Neuron (in vitro differentiated cells): ENCODE results near the gene MED13L.

ENCODE experiments used
- H2AFZ ChIP-seq: one replicate; pipeline ENCODE4 v1.6.1; 2013; ENCODE audit warnings: low read depth, mild to moderate bottlenecking, inconsistent platforms, low read length, moderate library complexity
- H3K27me3 ChIP-seq: one replicate; pipeline ENCODE4 v1.6.1; 2013; ENCODE audit warnings: low read length; ENCODE audit not compliant: insufficient read depth
- H3K36me3 ChIP-seq: one replicate; pipeline ENCODE4 v1.6.1; 2013; ENCODE audit warnings: low read length; ENCODE audit not compliant: insufficient read depth
- H3K4me1 ChIP-seq: one replicate; pipeline ENCODE4 v1.6.1; 2013; ENCODE audit warnings: low read length; ENCODE audit not compliant: insufficient read depth
- H3K4me3 ChIP-seq: 2 replicates; pipeline ENCODE4 v1.5.1; 2013; ENCODE audit warnings: mild to moderate bottlenecking, low read length, moderate library complexity
- H3K9me3 ChIP-seq: one replicate; pipeline ENCODE4 v1.6.1; 2013; ENCODE audit warnings: low read length

The MED13L gene

GRCh38 chr12:116202940-116203339 is 74.6 kb downstream of the MED13L start:
- H3K36me3 ChIP-seq: no peaks in the 10 kb centered on the region
- H3K27me3 ChIP-seq: no peaks in the 10 kb centered on the region

GRCh38 chr12:116202433-116202832 is 75.1 kb downstream of the MED13L start:
- no peak overlapping the region for H3K4me3 ChIP-seq
- no peak overlapping the region for H2AFZ ChIP-seq
- H3K4me1 ChIP-seq: peaks cover 25% of the 10 kb centered on the region
- H3K36me3 ChIP-seq: no peaks in the 10 kb centered on the region
- H3K9me3 ChIP-seq: no peaks in the 10 kb centered on the region
- no peaks in the 10 kb centered on the region for H3K27me3 ChIP-seq

More at GRCh38 chr12:116202940-116203339, 74.6 kb downstream of the MED13L start:
- no peak overlapping the region for H3K4me3 ChIP-seq
- no peak overlapping the region for H2AFZ ChIP-seq
- H3K4me1 ChIP-seq: peaks cover 25% of the 10 kb centered on the region
- no peaks in the 10 kb centered on the region for H3K9me3 ChIP-seq

- H3K4me3 ChIP-seq: no peak overlapping the region
These were observed 75.6 kb downstream of the MED13L start for GRCh38 chr12:116201908-116202307.

GRCh38 chr12:116201359-116201758 is 76.1 kb downstream of the MED13L start:
- H3K4me3 ChIP-seq: no peak overlapping the region
- H2AFZ ChIP-seq: no peak overlapping the region
- no peaks in the 10 kb centered on the region for H3K9me3 ChIP-seq
- H3K4me1 ChIP-seq: peaks cover 25% of the 10 kb centered on the region
- H3K36me3 ChIP-seq: no peaks in the 10 kb centered on the region
- H3K27me3 ChIP-seq: no peaks in the 10 kb centered on the region

More at GRCh38 chr12:116201908-116202307, 75.6 kb downstream of the MED13L start:
- Histone ChIP-seq H3K36me3 (no peaks in the 10 kb centered on the region), H3K9me3 (no peaks in the 10 kb centered on the region), H3K27me3 (no peaks in the 10 kb centered on the region), H3K4me1 (peaks cover 25% of the 10 kb centered on the region), H2AFZ (no peak overlapping the region)

- H3K36me3 ChIP-seq: no peaks in the 10 kb centered on the region
- H3K9me3 ChIP-seq: no peaks in the 10 kb centered on the region
- H2AFZ ChIP-seq: no peak overlapping the region
- H3K4me1 ChIP-seq: peaks cover 25% of the 10 kb centered on the region
- H3K4me3 ChIP-seq: no peak overlapping the region
- H3K27me3 ChIP-seq: no peaks in the 10 kb centered on the region
These were observed 76.7 kb downstream of the MED13L start for GRCh38 chr12:116200812-116201211.

GRCh38 chr12:116199160-116199706 is 78.3 kb downstream of the MED13L start:
- no peak overlapping the region for H3K4me3 ChIP-seq
- H3K4me1 ChIP-seq: peaks cover 25% of the 10 kb centered on the region

GRCh38 chr12:116196752-116197718 is 80.5 kb downstream of the MED13L start:
- Histone ChIP-seq H3K4me1 (peaks cover 14% of the 10 kb centered on the region), H3K4me3 (no peak overlapping the region), H3K27me3 (no peaks in the 10 kb centered on the region), H3K9me3 (no peaks in the 10 kb centered on the region), H2AFZ (no peak overlapping the region), H3K36me3 (no peaks in the 10 kb centered on the region)

More at GRCh38 chr12:116199160-116199706, 78.3 kb downstream of the MED13L start:
- Histone ChIP-seq H3K27me3 (no peaks in the 10 kb centered on the region), H2AFZ (no peak overlapping the region), H3K36me3 (no peaks in the 10 kb centered on the region), H3K9me3 (no peaks in the 10 kb centered on the region)

GRCh38 chr12:116196226-116196625 is 81.3 kb downstream of the MED13L start:
- Histone ChIP-seq H3K9me3 (no peaks in the 10 kb centered on the region), H2AFZ (no peak overlapping the region), H3K4me3 (no peak overlapping the region), H3K4me1 (peaks cover 6% of the 10 kb centered on the region), H3K27me3 (no peaks in the 10 kb centered on the region), H3K36me3 (no peaks in the 10 kb centered on the region)

GRCh38 chr12:116194935-116195431 is 82.5 kb downstream of the MED13L start:
- Histone ChIP-seq H3K4me3 (no peak overlapping the region), H2AFZ (no peak overlapping the region), H3K27me3 (no peaks in the 10 kb centered on the region), H3K36me3 (no peaks in the 10 kb centered on the region), H3K4me1 (peaks cover 2% of the 10 kb centered on the region), H3K9me3 (no peaks in the 10 kb centered on the region)

- Histone ChIP-seq H3K4me3 (no peak overlapping the region), H3K4me1 (peaks cover 21% of the 10 kb centered on the region), H2AFZ (no peak overlapping the region), H3K27me3 (no peaks in the 10 kb centered on the region), H3K36me3 (no peaks in the 10 kb centered on the region), H3K9me3 (no peaks in the 10 kb centered on the region)
These were observed 87.8 kb downstream of the MED13L start for GRCh38 chr12:116189692-116190091.

- H2AFZ ChIP-seq: no peak overlapping the region
- H3K36me3 ChIP-seq: no peaks in the 10 kb centered on the region
- peaks cover 32% of the 10 kb centered on the region for H3K4me1 ChIP-seq
- no peaks in the 10 kb centered on the region for H3K9me3 ChIP-seq
- H3K4me3 ChIP-seq: no peak overlapping the region
- H3K27me3 ChIP-seq: no peaks in the 10 kb centered on the region
These were observed 88.9 kb downstream of the MED13L start for GRCh38 chr12:116188581-116188980.

GRCh38 chr12:116187151-116187511 is 90.4 kb downstream of the MED13L start:
- peak overlapping the region; percentile 8 for H3K4me3 ChIP-seq
- no peaks in the 10 kb centered on the region for H3K36me3 ChIP-seq
- H2AFZ ChIP-seq: no peak overlapping the region
- no peaks in the 10 kb centered on the region for H3K9me3 ChIP-seq
- peaks cover 35% of the 10 kb centered on the region for H3K4me1 ChIP-seq
- no peaks in the 10 kb centered on the region for H3K27me3 ChIP-seq

- H3K36me3 ChIP-seq: no peaks in the 10 kb centered on the region
- no peaks in the 10 kb centered on the region for H3K9me3 ChIP-seq
- no peak overlapping the region for H2AFZ ChIP-seq
- peak overlapping the region; percentile 8 for H3K4me3 ChIP-seq
- H3K4me1 ChIP-seq: peaks cover 38% of the 10 kb centered on the region
- H3K27me3 ChIP-seq: no peaks in the 10 kb centered on the region
These were observed 90.9 kb downstream of the MED13L start for GRCh38 chr12:116186482-116187150.
